Measurements from ENCODE around the gene PRKCB. TPM values are rescaled to one million over a fixed set of nuclear protein-coding genes. Genes with fewer than 3 reads are reported as not detected.

The PRKCB gene
- polyA plus RNA-seq, 2 of the 4 experiments (the other 2 are of a cell fraction) = 0.09 to 0.22 TPM

- CTCF ChIA-PET = no interaction called here
- POLR2A ChIA-PET = no interaction called here
- DNase-seq (ENCODE audit: low read depth in 1 of 2, low spot score in 1 of 2) (no peak), ATAC-seq (no peak), FAIRE-seq (no peak)
- Histone ChIP-seq H3K4me1 (no peaks in the 10 kb centered on the region), H3K27ac (no peak overlapping the region), H3K4me2 (no peak overlapping the region), H3K9me3 (no peaks in the 10 kb centered on the region), H3K4me3 (no peak overlapping the region)
- WGBS (ENCODE audit: missing lambda C conversion rate) = 41% methylated on average over 5 of the region's 5 CpGs
- TF ChIP-seq PHF8 (IDR thresholded peaks at IDR 0.05; ENCODE audit: borderline replicate concordance, low read depth) (no peak), REST (IDR thresholded peaks at IDR 0.05) (no peak), RCOR1 (IDR thresholded peaks at IDR 0.05; ENCODE audit: low read depth, low read length) (no peak), MAFK (IDR thresholded peaks at IDR 0.05; ENCODE audit: partially characterized antibody) (no peak), CBX8 (IDR thresholded peaks at IDR 0.05) (no peak)
These were observed 334.6 kb downstream of the PRKCB start for GRCh38 chr16:24170407-24170806.

GRCh38 chr16:24174504-24174903 is 338.7 kb downstream of the PRKCB start:
- Histone ChIP-seq H3K4me2 (no peak overlapping the region), H3K4me1 (no peaks in the 10 kb centered on the region), H3K27ac (no peak overlapping the region), H3K9me3 (no peaks in the 10 kb centered on the region), H3K4me3 (no peak overlapping the region)
- ATAC-seq (no peak), DNase-seq (ENCODE audit: low read depth in 1 of 2, low spot score in 1 of 2) (no peak), FAIRE-seq (no peak)
- no peak for TF ChIP-seq RAD21 (conservative IDR thresholded peaks at IDR 0.05 in 1 of 2, IDR thresholded peaks at IDR 0.05 in 1 of 2)
- TF ChIP-seq CHD2 (IDR thresholded peaks at IDR 0.05; ENCODE audit: low read length, partially characterized antibody) = no peak
- no peak for TF ChIP-seq CBX2 (IDR thresholded peaks at IDR 0.05; ENCODE audit: borderline replicate concordance, low read depth)
- no peak for TF ChIP-seq CTCF (IDR thresholded peaks at IDR 0.05)
- TF ChIP-seq EP300 (IDR thresholded peaks at IDR 0.05) = no peak
- TF ChIP-seq SREBF2 (IDR thresholded peaks at IDR 0.05) = no peak
- no peak for TF ChIP-seq RNF2 (IDR thresholded peaks at IDR 0.05; ENCODE audit: borderline replicate concordance, low read depth)
- TF ChIP-seq PHF8 (IDR thresholded peaks at IDR 0.05; ENCODE audit: borderline replicate concordance, low read depth) = no peak
- TF ChIP-seq ELK1 (IDR thresholded peaks at IDR 0.05; ENCODE audit: low read depth, low read length) = no peak
- WGBS (ENCODE audit: missing lambda C conversion rate) = 36% methylated on average over 7 of the region's 7 CpGs
- ChIA-PET CTCF (no interaction called here), POLR2A (no interaction called here)

- no peak for TF ChIP-seq HMGXB4 (CRISPR knock-in tag; IDR thresholded peaks at IDR 0.05; ENCODE audit: borderline replicate concordance)
- TF ChIP-seq RNF2 (IDR thresholded peaks at IDR 0.05; ENCODE audit: borderline replicate concordance, low read depth) = no peak
- no peak for TF ChIP-seq RCOR1 (IDR thresholded peaks at IDR 0.05; ENCODE audit: low read depth, low read length)
- no peak for TF ChIP-seq NR3C1 (IDR thresholded peaks at IDR 0.05)
- TF ChIP-seq ATOH8 (CRISPR knock-in tag; IDR thresholded peaks at IDR 0.05; ENCODE audit: low read depth) = no peak
- TF ChIP-seq PBX3 (IDR thresholded peaks at IDR 0.05) = no peak
- TF ChIP-seq CBX8 (IDR thresholded peaks at IDR 0.05) = no peak
- no peak for TF ChIP-seq EHF (CRISPR knock-in tag; IDR thresholded peaks at IDR 0.05)
- TF ChIP-seq CEBPB (IDR thresholded peaks at IDR 0.05) = no peak
- Histone ChIP-seq H3K4me2 (no peak overlapping the region), H3K4me1 (no peaks in the 10 kb centered on the region), H3K27ac (no peak overlapping the region), H3K4me3 (no peak overlapping the region), H3K9me3 (no peaks in the 10 kb centered on the region)
- CTCF ChIA-PET = no interaction called here
- ATAC-seq = no peak
- no peak for DNase-seq (ENCODE audit: low read depth in 1 of 2, low spot score in 1 of 2)
- POLR2A ChIA-PET = no interaction called here
- 0% methylated on average over 3 of the region's 3 CpGs for WGBS (ENCODE audit: missing lambda C conversion rate)
- FAIRE-seq = no peak
These were observed 339.2 kb downstream of the PRKCB start for GRCh38 chr16:24174957-24175356.

Data from A549 (cell line).